ENCODE data around the gene EIF2A. TPM values are rescaled to one million over a fixed set of nuclear protein-coding genes. Genes with fewer than 3 reads are reported as not detected.

Gene EIF2A
- polyA plus RNA-seq, 2 of the 4 experiments (the other 2 are of a cell fraction), result 105 to 141 TPM

GRCh38 chr3:150612494-150612893 is 65.9 kb downstream of the EIF2A start (continued):
- TF ChIP-seq, protein P1, sequence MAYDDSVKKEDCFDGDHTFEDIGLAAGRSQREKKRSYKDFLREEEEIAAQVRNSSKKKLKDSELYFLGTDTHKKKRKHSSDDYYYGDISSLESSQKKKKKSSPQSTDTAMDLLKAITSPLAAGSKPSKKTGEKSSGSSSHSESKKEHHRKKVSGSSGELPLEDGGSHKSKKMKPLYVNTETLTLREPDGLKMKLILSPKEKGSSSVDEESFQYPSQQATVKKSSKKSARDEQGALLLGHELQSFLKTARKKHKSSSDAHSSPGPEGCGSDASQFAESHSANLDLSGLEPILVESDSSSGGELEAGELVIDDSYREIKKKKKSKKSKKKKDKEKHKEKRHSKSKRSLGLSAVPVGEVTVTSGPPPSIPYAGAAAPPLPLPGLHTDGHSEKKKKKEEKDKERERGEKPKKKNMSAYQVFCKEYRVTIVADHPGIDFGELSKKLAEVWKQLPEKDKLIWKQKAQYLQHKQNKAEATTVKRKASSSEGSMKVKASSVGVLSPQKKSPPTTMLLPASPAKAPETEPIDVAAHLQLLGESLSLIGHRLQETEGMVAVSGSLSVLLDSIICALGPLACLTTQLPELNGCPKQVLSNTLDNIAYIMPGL (CRISPR knock-in tag; IDR thresholded peaks at IDR 0.05; ENCODE audit: borderline replicate concordance), result no peak
- no peak for TF ChIP-seq ZNF302 (CRISPR knock-in tag; IDR thresholded peaks at IDR 0.05)
- TF ChIP-seq EHMT2 (IDR thresholded peaks at IDR 0.05; ENCODE audit: low read depth), result no peak
- no peak for TF ChIP-seq RFX5 (IDR thresholded peaks at IDR 0.05)
- no peak for TF ChIP-seq CBX2 (IDR thresholded peaks at IDR 0.05; ENCODE audit: borderline replicate concordance, low read depth)

GRCh38 chr3:150613034-150613433 is 66.4 kb downstream of the EIF2A start:
- DNase-seq (ENCODE audit: low read depth in 1 of 2, low spot score in 1 of 2) (no peak), ATAC-seq (no peak), FAIRE-seq (no peak)
- ChIA-PET CTCF (no interaction called here), POLR2A (no interaction called here)
- 88% methylated on average over 2 of the region's 2 CpGs for WGBS (ENCODE audit: missing lambda C conversion rate)
- peaks cover 7% of the 10 kb centered on the region; the same call in 2 of the 3 replicates for H3K4me1 ChIP-seq
- H3K9me3 ChIP-seq, result no peaks in the 10 kb centered on the region
- no peak overlapping the region for H3K27ac ChIP-seq
- H3K4me2 ChIP-seq, result no peak overlapping the region
- TF ChIP-seq CHD4 (IDR thresholded peaks at IDR 0.05; ENCODE audit: borderline replicate concordance), result no peak
- peak; percentile 81 for TF ChIP-seq MAFK (IDR thresholded peaks at IDR 0.05; ENCODE audit: partially characterized antibody)
- H3K4me3 ChIP-seq, result no peak overlapping the region

GRCh38 chr3:150613709-150614480 is 67.3 kb downstream of the EIF2A start:
- Histone ChIP-seq H3K4me3 (no peak overlapping the region), H3K4me1 (peaks cover 7% of the 10 kb centered on the region; the same call in 2 of the 3 replicates), H3K9me3 (no peaks in the 10 kb centered on the region), H3K27ac (no peak overlapping the region), H3K4me2 (no peak overlapping the region)
- ChIA-PET POLR2A (no interaction called here), CTCF (no interaction called here)
- DNase-seq (ENCODE audit: low read depth in 1 of 2, low spot score in 1 of 2) (no peak), ATAC-seq (no peak), FAIRE-seq (no peak)
- 92% methylated on average over 2 of the region's 2 CpGs for WGBS (ENCODE audit: missing lambda C conversion rate)
- no peak for TF ChIP-seq FOSB (CRISPR knock-in tag; IDR thresholded peaks at IDR 0.05)
- TF ChIP-seq, protein P2, sequence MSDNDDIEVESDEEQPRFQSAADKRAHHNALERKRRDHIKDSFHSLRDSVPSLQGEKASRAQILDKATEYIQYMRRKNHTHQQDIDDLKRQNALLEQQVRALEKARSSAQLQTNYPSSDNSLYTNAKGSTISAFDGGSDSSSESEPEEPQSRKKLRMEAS (IDR thresholded peaks at IDR 0.05), result no peak
- TF ChIP-seq, protein P1 (CRISPR knock-in tag; IDR thresholded peaks at IDR 0.05; ENCODE audit: borderline replicate concordance), result no peak
- TF ChIP-seq CBX8 (IDR thresholded peaks at IDR 0.05), result no peak
- TF ChIP-seq, protein P3, sequence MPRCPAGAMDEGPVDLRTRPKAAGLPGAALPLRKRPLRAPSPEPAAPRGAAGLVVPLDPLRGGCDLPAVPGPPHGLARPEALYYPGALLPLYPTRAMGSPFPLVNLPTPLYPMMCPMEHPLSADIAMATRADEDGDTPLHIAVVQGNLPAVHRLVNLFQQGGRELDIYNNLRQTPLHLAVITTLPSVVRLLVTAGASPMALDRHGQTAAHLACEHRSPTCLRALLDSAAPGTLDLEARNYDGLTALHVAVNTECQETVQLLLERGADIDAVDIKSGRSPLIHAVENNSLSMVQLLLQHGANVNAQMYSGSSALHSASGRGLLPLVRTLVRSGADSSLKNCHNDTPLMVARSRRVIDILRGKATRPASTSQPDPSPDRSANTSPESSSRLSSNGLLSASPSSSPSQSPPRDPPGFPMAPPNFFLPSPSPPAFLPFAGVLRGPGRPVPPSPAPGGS (IDR thresholded peaks at IDR 0.05), result no peak
- no peak for TF ChIP-seq POLR2AphosphoS2 (conservative IDR thresholded peaks at IDR 0.05; ENCODE audit: low read length)
- TF ChIP-seq MAFK (IDR thresholded peaks at IDR 0.05; ENCODE audit: partially characterized antibody), result no peak
- TF ChIP-seq HDAC2 (IDR thresholded peaks at IDR 0.05), result no peak
- TF ChIP-seq MYC (IDR thresholded peaks at IDR 0.05; ENCODE audit: borderline replicate concordance, low read length), result no peak
- TF ChIP-seq KDM1A (IDR thresholded peaks at IDR 0.05; ENCODE audit: low read depth), result no peak
- TF ChIP-seq CBX2 (IDR thresholded peaks at IDR 0.05; ENCODE audit: borderline replicate concordance, low read depth), result no peak
- TF ChIP-seq, protein P4, sequence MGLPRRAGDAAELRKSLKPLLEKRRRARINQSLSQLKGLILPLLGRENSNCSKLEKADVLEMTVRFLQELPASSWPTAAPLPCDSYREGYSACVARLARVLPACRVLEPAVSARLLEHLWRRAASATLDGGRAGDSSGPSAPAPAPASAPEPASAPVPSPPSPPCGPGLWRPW (IDR thresholded peaks at IDR 0.05), result no peak
- no peak for TF ChIP-seq NR3C1 (IDR thresholded peaks at IDR 0.05)
- no peak for TF ChIP-seq CEBPB (IDR thresholded peaks at IDR 0.05)
- TF ChIP-seq MAZ (IDR thresholded peaks at IDR 0.05; ENCODE audit: borderline replicate concordance, low read depth, low read length), result no peak
- TF ChIP-seq JUN (IDR thresholded peaks at IDR 0.05), result no peak
